ENCODE results near the gene QPCT.
"Not testable (repeated sequence)": the region's sequence is repeated elsewhere in the genome, so short reads cannot be mapped to it uniquely, and the experiment has no call there.

QPCT gene

DNA sequence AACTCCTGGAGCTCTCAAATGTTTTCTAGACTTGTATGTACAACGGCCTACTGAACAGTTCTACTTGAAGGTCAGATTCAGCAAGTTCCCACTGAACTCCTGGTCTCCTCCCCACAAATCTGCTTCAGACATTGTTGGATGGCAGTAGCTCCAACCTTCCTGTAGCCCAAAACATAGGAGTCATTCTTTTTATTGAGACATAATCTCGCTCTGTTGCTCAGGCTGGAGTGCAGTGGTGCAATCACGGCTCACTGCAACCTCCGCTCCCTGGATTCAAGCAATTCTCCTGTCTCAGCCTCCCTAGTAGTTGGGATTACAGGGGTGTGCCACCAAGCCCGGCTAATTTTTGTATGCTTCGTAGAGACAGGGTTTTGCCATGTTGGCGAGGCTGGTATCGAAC, 47.3 kb downstream of the QPCT start:
- DNase-seq (ENCODE audit: low read depth) = no peak

DNA sequence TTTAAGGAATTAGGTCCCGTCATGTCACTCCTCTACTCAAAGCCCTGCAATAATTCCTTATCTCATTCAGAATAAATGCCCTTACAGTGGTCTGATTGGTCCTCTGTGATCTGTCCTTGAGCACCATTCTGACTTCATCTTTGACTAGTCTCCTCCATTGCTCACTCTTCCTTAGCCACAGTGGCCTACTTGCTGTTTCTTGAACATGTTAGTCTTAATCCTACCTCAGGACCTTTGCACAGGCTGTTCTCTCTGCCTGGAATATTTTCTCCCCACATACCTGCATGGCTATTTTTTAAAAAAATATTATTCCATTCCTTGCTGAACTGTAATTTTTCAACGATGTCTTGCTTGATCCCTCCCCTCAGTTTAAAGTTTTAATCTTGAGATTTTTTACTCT, 48.0 kb downstream of the QPCT start:
- DNase-seq (ENCODE audit: low read depth) = no peak

DNA sequence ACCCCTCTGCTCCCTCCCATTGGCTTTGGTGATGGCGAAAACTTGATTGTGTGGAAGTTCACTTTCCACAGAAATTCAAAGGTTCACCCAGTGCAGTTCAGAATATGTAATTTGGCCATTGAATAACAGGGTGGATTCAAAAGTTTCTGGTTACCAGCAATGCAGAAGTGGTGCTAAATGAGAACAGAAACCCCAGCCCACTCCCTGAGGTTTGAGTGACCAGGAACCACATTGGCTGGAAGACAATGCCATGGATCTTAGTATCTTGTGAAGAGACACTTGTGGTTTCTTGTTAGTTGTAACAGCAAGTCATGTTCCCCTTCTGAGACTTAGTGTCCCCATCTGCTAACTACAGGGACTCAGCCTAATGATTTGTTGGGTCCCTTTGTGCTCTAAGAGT, 49.8 kb downstream of the QPCT start:
- no peak for DNase-seq (ENCODE audit: low read depth)

DNA sequence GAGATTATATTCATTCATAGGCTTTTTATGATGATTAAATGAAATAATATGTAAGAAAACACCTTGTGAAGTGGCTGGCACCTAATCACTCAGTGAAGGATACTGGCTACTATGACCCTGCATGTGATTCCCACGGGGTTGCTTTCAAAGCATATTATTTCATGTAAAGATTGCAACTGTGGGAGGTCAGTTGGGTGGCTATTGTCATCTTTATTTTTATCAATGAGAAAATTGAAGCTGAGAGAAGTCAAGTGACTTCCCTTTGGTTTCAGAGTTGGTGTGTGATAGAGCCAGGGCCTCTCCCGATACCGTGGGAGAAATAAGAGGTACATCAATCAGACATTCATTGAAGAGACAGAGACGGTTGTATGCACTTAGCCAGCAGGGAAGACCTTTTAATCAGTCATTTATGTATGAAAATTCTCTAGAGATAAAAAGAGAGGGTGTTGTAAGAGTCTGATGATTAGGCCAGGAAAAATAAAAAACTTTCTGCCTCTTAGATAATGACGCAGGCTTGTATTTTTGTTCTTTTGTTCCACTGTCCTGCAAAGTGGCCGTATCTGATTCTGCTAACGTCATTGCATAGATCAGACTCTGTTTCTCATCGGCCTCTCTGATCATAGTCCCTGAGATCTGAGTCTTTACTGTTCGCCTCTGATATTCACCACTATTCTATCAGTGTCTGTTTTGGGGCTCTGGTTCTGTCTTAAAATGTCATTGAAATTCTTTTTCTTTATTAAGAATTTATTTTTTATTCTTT, 50.5 kb downstream of the QPCT start:
- no peak for DNase-seq (ENCODE audit: low read depth)

DNA sequence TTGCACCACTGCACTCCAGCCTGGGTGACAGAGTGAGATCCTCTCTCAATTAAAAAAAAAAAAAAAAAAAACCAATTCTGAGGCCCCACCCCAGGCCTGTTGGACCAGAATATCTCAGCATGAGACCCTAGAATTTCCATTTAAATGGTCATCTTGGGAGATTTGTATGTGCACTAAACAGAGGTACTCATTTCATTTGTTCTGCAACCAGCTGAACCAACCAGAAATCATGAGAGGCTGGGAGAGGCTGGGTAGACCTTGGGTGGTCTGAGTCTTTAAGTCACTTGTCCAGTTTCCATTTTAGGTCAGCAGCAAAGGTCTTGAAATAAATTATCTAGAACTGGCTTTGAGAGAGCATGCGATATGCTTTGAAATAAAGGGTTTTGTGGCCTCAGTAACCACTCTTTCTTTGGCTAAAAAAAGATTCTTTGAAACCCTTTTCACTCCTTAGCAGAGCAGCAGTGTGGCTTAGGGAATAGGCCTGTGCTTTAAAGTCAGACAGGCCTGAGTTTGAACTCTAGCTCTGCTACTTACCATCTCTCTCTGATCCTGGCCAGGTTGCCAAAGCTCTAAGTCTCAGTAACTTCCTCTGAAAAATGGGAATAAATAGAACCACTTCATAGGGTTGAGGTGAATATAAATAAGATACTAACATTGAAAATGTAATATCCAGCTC, 52.6 kb downstream of the QPCT start:
- no peak for DNase-seq (ENCODE audit: low read depth)

DNA sequence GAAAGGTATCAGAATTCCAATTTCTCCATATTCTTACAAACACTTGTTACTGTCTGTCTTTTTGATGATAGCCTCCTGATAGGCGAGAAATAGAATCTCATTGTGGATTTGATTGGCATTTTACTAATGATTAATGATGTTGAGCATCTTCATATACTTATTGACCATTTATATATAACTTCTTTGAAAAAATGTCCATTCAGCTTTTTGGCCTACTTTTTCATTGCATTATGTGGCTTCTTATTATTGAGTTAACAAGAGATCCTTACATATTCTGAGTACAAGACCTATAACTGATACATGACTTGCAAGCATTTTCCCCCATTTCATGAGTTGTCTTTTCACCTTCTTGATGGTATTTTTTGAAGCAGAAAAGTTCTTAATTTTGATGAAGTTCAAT, 54.6 kb downstream of the QPCT start:
- no peak for DNase-seq (ENCODE audit: low read depth)

DNA sequence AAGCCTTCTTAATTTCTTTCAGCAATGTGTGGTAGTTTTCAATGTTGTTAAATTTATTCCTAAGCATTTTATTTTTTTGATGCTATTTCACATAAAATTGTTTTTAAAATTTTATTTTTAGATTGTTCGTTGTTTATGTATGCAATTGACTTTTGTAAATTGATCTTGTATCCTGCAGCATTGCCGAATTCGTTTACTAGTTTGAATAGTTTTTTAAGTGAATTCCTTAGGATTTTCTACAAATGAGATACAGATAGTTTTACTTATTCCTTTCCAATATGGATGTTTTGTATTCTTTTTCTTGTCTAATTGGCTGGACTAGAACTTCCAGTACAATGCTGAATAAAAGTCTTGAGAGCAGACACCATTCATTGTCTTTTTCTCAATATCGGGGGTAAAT, 55.6 kb downstream of the QPCT start:
- no peak for DNase-seq (ENCODE audit: low read depth)

DNA sequence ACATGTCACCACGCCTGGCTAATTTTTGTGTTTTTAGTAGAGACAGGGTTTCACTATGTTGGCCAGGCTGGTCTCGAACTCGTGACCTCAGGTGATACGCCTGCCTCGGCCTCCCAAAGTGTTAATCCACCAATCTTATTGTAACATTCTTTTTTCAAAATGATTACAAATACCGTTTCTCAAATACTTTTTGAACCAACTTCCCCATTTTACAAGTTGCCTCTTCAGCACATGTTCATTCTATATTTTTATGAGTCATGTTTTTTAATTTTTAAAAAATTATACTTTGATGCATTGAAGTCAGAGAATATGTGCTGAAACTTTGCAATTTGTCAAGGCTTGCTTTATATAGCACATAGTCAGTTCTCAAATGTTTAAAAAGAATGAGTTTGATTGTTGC, 58.2 kb downstream of the QPCT start:
- DNase-seq (ENCODE audit: low read depth) = no peak

DNA sequence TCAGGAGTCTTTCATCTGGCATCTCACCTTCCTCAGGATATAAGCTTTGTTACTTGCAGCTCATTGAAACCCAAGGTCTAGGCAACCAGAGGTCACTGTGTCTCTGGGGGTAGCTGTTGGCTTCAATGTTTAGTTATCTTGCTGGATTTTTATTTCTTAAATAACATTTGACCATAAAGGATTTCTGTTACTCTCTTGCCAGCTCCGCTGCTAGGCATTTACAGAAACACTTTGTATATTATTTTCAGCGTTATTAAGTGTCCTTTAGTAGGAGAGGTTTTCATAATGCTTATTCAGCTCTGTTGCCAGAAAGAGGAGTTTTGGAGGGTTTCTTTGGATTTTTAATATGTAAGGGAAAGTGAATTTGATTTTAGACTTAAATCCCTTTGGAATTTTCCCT, 61.4 kb downstream of the QPCT start:
- no peak for DNase-seq (ENCODE audit: low read depth)

DNA sequence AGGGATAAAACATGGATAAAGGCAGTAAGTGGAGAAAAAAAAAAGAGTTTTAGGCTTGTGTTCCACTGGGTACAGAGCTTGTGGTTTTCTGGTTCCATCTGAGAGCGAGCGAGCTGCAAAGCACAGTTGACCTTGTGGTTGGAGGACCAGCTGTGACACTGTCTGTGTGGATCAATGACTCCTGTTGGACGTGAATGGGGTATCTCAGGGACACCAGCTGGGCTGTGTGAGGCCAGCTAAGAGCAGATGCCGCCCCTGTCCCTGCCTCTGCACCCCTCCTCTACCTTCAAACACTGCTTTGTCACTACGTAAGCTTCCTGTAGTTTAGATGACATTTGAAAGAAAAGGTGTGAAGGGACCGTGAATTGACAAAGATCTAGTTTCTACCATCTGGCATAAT, 67.8 kb downstream of the QPCT start:
- DNase-seq (ENCODE audit: low read depth) = no peak

DNA sequence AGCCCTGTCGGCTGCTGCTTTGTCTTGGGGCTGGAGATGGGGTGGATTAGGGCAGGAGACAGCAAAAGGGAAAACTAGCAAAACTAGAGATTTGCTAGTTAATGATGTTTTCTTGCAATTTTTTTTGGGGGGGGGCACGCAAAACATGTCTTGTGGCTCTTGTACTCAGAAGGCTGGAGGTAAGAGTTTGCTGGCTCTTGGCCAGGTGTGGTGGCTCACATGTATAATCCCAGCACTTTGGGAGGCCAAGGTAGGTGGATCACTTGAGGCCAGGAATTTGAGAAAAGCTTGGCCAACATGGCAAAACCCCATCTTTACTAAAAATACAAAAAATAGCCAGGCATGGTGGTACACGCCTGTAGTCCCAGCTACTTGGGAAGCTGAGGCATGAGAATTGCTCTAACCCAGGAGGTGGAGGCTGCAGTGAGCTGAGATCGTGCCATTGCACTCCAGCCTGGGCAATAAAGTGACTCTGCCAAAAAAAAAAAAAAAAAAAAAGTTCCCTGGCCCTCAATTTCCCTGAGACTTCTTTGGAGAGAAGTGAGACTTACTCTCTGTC, 69.6 kb downstream of the QPCT start:
- DNase-seq (ENCODE audit: low read depth) = not testable (repeated sequence)

DNA sequence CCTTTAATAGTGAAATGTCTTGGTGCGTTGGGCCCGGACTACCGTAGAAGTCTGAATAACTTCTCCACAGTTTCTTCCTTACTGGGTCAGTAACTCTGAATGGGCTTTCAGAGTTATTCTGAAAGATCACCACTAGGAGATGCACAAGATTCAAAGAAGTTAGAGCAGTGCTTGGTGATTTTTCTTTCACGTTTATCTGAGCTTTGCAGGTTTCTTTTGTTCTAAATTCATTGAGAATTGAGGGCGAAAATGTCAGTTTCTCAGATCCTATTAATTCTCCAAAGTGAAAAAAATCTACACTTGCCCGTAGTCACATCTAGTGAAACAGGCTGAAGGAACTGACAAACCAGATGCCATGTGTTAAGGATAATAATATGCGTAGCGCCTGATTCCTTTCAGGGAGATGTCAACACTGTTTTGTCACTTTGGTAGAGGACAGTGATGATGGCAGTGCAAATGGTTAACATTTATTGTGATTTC, 70.1 kb downstream of the QPCT start:
- DNase-seq (ENCODE audit: low read depth) = peak; percentile 69

DNA sequence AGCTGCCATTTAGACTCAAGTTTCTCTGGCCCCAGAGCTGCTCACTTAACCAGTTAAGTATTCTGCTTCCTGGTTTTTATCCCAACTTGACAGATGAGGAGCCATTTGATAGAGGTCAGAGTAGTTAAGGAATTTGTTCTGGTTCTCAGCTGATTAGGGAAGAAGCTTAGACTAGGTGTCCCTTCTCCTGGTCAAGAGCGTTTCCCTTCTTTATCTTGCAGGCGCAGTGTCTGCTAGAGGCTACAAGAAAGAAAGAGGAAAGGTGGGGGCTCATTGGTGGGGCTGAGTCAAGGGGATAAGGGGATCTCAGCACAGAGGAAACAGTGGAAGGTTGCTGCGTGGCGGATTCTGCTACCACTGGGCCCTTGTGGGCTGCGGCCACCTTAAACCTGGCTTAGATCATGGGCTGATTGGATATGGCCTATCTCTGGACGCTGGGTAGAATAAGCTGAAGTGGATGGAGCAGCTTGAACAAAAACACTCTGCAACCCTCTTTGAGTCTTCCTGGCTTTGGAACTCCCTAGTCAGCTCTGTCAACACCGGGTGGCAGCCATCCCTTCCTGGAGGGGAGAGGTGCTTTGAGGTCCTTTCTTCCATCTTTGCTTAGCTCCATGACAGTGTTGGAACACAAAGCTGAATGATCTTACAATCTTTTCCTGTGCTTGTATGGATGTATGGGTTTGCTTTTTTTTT, 70.8 kb downstream of the QPCT start:
- DNase-seq (ENCODE audit: low read depth) = peak; percentile 50

DNA sequence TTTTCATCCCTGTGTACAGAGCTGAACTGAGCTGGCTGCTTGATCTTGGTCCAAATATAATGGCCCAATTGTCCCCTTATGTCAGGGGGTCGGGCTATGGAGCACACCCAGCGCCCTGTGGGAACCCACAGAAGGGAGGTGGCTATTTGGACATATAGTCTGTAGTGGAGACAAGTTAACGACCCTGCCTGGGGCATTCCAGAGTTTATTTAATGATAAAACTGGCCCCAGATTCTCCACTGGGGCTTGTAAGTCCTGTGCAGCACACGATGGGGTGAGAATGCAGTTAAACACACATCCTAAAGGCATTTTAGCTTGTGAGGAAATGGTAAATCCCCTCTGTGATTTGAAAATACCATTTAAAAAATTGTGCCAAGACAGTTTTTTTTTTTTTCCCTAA, 72.9 kb downstream of the QPCT start:
- DNase-seq (ENCODE audit: low read depth) = peak; percentile 70

DNA sequence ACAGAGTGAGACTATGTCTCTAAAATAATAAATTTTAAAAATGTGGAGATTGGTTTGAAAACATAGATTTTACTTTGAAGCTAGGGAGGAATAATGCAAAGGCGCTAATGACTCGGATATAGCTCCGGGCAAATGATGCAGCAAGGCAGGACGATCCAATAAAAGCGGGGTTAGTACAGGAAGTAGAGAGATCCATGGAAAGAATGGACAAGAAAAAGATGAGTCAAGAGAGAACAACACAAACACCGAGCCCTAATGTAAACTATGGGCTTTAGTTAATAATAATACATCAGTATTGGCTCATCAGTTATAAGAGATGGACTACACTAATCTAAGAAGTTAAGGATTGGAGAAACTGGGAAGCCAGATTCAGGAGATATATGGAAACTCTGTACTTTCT, 74.5 kb downstream of the QPCT start:
- DNase-seq (ENCODE audit: low read depth) = no peak

DNA sequence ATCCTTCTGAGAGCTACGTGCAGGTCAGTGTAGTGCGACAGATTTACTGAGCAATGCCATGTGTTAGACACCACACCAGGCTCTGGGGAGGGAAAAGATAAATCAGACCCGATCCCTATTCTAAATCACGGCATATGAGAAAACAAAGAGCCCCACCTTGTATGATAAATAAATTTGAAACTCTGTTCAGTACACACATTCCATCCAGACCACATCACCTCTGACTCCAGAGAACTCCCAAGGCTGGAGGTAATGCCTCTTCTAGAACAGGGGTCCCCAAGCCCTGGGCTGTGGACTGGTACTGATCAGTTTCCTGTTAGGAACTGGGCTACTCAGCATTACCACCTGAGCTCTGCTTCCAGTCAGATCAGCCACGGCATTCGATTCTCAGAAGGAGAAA, 77.3 kb downstream of the QPCT start:
- DNase-seq (ENCODE audit: low read depth) = no peak

DNA sequence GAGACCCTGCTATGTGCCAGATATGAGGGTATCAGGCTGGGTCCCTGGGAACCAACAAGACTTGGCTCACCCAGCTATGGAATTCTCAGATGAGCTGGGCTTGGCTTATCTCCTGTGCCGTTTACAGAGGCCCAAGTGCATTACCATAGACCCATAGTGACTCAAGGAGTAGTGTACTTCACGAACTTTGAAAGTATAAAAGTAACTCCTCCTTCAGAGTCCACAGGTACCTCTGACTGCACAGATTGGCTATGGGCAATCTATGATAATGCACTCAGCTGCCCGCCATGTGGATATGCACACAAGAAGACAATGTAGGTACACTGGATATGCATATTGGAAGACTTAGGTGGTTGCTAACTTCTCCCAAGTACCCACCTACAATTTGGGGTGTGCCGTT, 78.4 kb downstream of the QPCT start:
- no peak for DNase-seq (ENCODE audit: low read depth)
